Osteocyte (in vitro differentiated cells): ENCODE data around the gene ACOT7. TPM values are rescaled to one million over a fixed set of nuclear protein-coding genes. Genes with fewer than 3 reads are reported as not detected.

Experiments
- DNase-seq: peaks from one replicate; pipeline ENCODE4 v3.0.0; 2021; ENCODE audit warnings: mixed read lengths; ENCODE audit not compliant: unreplicated experiment; ENCODE audit errors: extremely low spot score
- H3K27ac Mint-ChIP-seq: one replicate; pipeline ENCODE4 v1.8.0; 2021; ENCODE audit warnings: mild to moderate bottlenecking, mixed read lengths; ENCODE audit not compliant: unreplicated experiment
- H3K27me3 Mint-ChIP-seq: one replicate; pipeline ENCODE4 v1.8.0; 2021; ENCODE audit warnings: mixed read lengths; ENCODE audit not compliant: unreplicated experiment
- H3K36me3 Mint-ChIP-seq: one replicate; pipeline ENCODE4 v1.8.0; 2021; ENCODE audit warnings: mixed read lengths; ENCODE audit not compliant: unreplicated experiment
- H3K4me1 Mint-ChIP-seq: one replicate; pipeline ENCODE4 v1.8.0; 2021; ENCODE audit warnings: mixed read lengths; ENCODE audit not compliant: unreplicated experiment
- H3K4me3 Mint-ChIP-seq: one replicate; pipeline ENCODE4 v1.8.0; 2021; ENCODE audit warnings: mild to moderate bottlenecking, moderate library complexity, mixed read lengths; ENCODE audit not compliant: unreplicated experiment
- H3K9me3 Mint-ChIP-seq: one replicate; pipeline ENCODE4 v1.8.0; 2021; ENCODE audit warnings: mixed read lengths; ENCODE audit not compliant: unreplicated experiment
- CTCF ChIP-seq: fragments of 200-600 bp; sonication (generic); IDR thresholded peaks from 2 replicates; pipeline ENCODE4 v1.5.0; 2021; ENCODE audit warnings: antibody characterized with exemption, mild to moderate bottlenecking, moderate library complexity
- total RNA-seq: library from RNA; stranded (reverse); gene quantifications from 2 replicates; pipeline ENCODE4 v1.2.1, GENCODE V29; 2021

The ACOT7 gene
- total RNA-seq, 1 donor from 2014 or later: 21.8 TPM

DNA sequence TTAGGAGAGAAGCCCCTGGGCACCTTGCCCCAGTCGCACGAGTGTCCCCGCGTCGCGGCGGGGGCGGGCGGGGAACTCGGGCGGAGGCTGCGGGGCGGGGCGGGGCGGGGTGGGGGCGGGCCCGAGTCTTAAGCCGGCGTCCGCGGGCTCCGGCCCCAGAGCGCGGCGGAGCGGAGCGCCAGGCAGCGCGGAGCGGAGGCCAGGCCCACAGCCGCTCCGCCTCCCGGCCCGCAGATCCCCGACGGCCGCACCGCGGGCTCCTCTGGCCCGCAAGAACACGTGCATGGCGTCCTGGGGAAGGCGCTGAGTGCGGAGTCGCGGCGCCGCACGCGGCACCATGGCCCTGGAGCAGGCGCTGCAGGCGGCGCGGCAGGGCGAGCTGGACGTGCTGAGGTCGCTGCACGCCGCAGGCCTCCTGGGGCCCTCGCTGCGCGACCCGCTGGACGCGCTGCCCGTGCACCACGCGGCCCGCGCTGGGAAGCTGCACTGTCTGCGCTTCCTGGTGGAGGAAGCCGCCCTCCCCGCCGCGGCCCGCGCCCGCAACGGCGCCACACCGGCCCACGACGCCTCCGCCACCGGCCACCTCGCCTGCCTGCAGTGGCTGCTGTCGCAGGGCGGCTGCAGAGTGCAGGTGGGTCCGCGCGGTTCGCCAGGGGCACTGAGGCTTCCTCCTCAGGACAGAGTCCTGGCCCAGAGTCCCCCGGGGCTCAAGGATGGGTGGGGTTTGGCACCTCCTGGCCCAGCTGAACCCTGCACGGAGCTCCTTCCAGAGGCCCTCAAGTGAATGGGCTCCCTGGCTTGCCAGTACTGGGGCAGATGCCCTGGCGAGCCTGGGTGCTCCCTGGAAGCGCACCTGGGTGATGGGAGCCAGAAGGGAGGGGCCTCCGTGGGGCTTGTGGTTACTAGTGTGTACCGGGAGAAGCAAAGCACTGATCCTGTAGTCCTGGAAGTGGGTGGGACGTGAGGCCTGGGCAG lies 31.3 kb upstream of the ACOT7 start, which contains the start of gene ESPN:
TSS of gene ESPN (plus strand) at position 158 of the 975 bp plus-strand sequence. CDS start at position 338, 180 bp downstream.
- peaks cover 39% of the 10 kb centered on the region for H3K27me3 Mint-ChIP-seq
- no peak within 1 kb of the TSS for H3K27ac Mint-ChIP-seq
- no peaks in the 10 kb centered on the region for H3K36me3 Mint-ChIP-seq
- H3K4me1 Mint-ChIP-seq: peaks cover 14% of the 10 kb centered on the region
- DNase-seq: no peak
- H3K9me3 Mint-ChIP-seq: no peaks in the 10 kb centered on the region
- no peak for TF ChIP-seq CTCF
- H3K4me3 Mint-ChIP-seq: no peak within 1 kb of the TSS

GRCh38 chr1:6424000-6424565 lies 30.5 kb upstream of the ACOT7 start:
- H3K9me3 Mint-ChIP-seq: no peaks in the 10 kb centered on the region
- H3K36me3 Mint-ChIP-seq: no peaks in the 10 kb centered on the region
- no peak overlapping the region for H3K4me3 Mint-ChIP-seq
- peaks cover 16% of the 10 kb centered on the region for H3K4me1 Mint-ChIP-seq
- H3K27me3 Mint-ChIP-seq: peaks cover 37% of the 10 kb centered on the region
- DNase-seq: no peak
- no peak overlapping the region for H3K27ac Mint-ChIP-seq
- TF ChIP-seq CTCF: no peak

DNA sequence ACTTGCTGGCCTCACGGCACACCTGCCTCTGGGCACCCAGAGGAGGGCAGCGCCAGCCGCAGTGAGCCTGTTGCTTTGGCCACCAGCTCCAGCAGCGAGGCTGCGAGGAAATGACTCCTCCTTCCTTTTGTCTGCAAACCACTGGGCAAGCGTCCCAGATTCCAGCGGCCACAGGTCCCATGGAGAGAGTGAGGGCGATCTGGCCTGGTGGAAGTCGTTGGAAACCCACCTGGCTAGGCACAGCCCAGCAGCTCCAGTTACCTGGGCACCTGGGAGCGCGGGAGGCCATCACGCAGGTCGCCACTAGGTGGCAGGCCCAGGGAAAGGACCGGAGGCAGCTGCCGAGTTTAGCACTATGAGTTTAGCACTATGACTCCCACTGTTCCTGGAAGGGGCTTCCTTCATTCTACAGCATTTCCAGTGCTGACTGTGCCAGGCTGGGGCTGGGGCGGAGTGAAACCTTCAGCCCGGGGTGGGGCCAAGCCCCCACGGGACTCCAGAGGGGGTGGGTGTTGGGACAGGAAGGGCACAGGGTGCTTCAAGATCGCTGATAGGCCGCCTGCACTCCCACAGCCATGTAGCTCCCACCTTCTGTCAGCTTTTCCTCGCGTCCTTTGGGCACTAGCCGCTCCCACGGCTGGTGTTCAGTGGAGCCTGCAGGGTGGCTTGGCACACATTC lies 29.9 kb upstream of the ACOT7 start:
- no peak for DNase-seq
- H3K36me3 Mint-ChIP-seq: no peaks in the 10 kb centered on the region
- H3K27ac Mint-ChIP-seq: no peak overlapping the region
- peaks cover 39% of the 10 kb centered on the region for H3K27me3 Mint-ChIP-seq
- H3K4me1 Mint-ChIP-seq: peaks cover 16% of the 10 kb centered on the region
- no peaks in the 10 kb centered on the region for H3K9me3 Mint-ChIP-seq
- TF ChIP-seq CTCF: peak; percentile 73
- H3K4me3 Mint-ChIP-seq: no peak overlapping the region

GRCh38 chr1:6421266-6421665 lies 27.7 kb upstream of the ACOT7 start:
- no peak overlapping the region for H3K27ac Mint-ChIP-seq
- H3K9me3 Mint-ChIP-seq: no peaks in the 10 kb centered on the region
- no peak overlapping the region for H3K4me3 Mint-ChIP-seq
- no peaks in the 10 kb centered on the region for H3K36me3 Mint-ChIP-seq
- peaks cover 53% of the 10 kb centered on the region for H3K27me3 Mint-ChIP-seq
- TF ChIP-seq CTCF: no peak
- no peak for DNase-seq
- peaks cover 16% of the 10 kb centered on the region for H3K4me1 Mint-ChIP-seq
